A673 (cell line): ENCODE results near the gene NEK1. TPM values are rescaled to one million over a fixed set of nuclear protein-coding genes. Genes with fewer than 3 reads are reported as not detected.

Experiments used
- BruUV-seq: library from RNA; stranded (reverse); fragments of 400-500 nt; replicated peaks from 2 replicates; lab custom pipeline; 2021; lab: Mats Ljungman, UMichigan
- CTCF ChIA-PET: fragments of 300-600 bp; sonication (Branson Sonifier 250); formaldehyde crosslinking; loops from one replicate; lab custom pipeline; 2022; ENCODE audit warnings: antibody characterized with exemption; lab: Charles Lee
- POLR2A ChIA-PET: fragments of 300-600 bp; sonication (Branson Sonifier 250); formaldehyde crosslinking; loops from one replicate; lab custom pipeline; 2022; ENCODE audit warnings: antibody characterized with exemption; ENCODE audit not compliant: low non-redundant PET; lab: Charles Lee
- DNase-seq: peaks from one replicate; pipeline ENCODE4 v3.0.0-alpha.2; 2015; ENCODE audit warnings: low spot score
- H3K27ac ChIP-seq: fragments of 200-600 bp; sonication (generic); 2 replicates; pipeline ENCODE4 v1.5.1; 2016; ENCODE audit warnings: mixed run types, low read depth, mild to moderate bottlenecking, mixed read lengths, antibody characterized with exemption, low read length; ENCODE audit not compliant: poor library complexity, severe bottlenecking
- H3K27me3 ChIP-seq: fragments of 200-600 bp; sonication (generic); replicated peaks from 2 replicates; pipeline ENCODE4 v1.6.1; 2017; ENCODE audit warnings: mixed run types, low read depth, mild to moderate bottlenecking, mixed read lengths, antibody characterized with exemption, low read length; ENCODE audit not compliant: insufficient read depth, poor library complexity
- H3K36me3 ChIP-seq: fragments of 200-600 bp; sonication (generic); 2 replicates; pipeline ENCODE4 v1.6.1; 2016; ENCODE audit warnings: mixed run types, mild to moderate bottlenecking, mixed read lengths, antibody characterized with exemption, low read length; ENCODE audit not compliant: insufficient read depth, poor library complexity, severe bottlenecking
- H3K4me1 ChIP-seq: fragments of 200-600 bp; sonication (generic); 2 replicates; pipeline ENCODE4 v1.6.1; 2017; ENCODE audit warnings: mixed run types, mild to moderate bottlenecking, mixed read lengths, antibody characterized with exemption, low read length; ENCODE audit not compliant: insufficient read depth, poor library complexity, severe bottlenecking
- H3K4me3 ChIP-seq: fragments of 200-600 bp; sonication (generic); 2 replicates; pipeline ENCODE4 v1.5.1; 2016; ENCODE audit warnings: low read depth, mixed run types, mild to moderate bottlenecking, mixed read lengths, low read length; ENCODE audit not compliant: poor library complexity, severe bottlenecking
- H3K9me3 ChIP-seq: fragments of 200-600 bp; sonication (generic); 2 replicates; pipeline ENCODE4 v1.6.1; 2016; ENCODE audit warnings: mixed run types, low read depth, mild to moderate bottlenecking, mixed read lengths, antibody characterized with exemption, low read length; ENCODE audit not compliant: poor library complexity, severe bottlenecking
- EZH2 ChIP-seq: fragments of 200-600 bp; sonication (generic); IDR thresholded peaks from 2 replicates; pipeline ENCODE4 v1.6.1; 2017; ENCODE audit warnings: borderline replicate concordance, low read depth, mild to moderate bottlenecking, mixed read lengths, antibody characterized with exemption, low read length; ENCODE audit not compliant: poor library complexity, severe bottlenecking
- intact Hi-C: fragments of 100-400 bp; cut with micrococcal nuclease; formaldehyde crosslinking; loops from one replicate; pipeline ENCODE4 v1.10.0; 2022; ENCODE audit not compliant: unreplicated experiment
- total RNA-seq: library from RNA; stranded (reverse); gene quantifications from 2 replicates; pipeline ENCODE4 v1.2.3, GENCODE V29; 2021
- TF ChIP-seq, protein P1 (sequence below): fragments of 300-800, 200-600 bp; sonication (generic); conservative IDR thresholded peaks from 2 replicates; pipeline ENCODE4 v1.5.1; 2017; ENCODE audit warnings: low read depth, mild to moderate bottlenecking, antibody characterized with exemption, low read length, moderate library complexity, mixed read lengths

Gene NEK1
- total RNA-seq, 1 experiment from 2014 or later: 12.9 TPM

DNA sequence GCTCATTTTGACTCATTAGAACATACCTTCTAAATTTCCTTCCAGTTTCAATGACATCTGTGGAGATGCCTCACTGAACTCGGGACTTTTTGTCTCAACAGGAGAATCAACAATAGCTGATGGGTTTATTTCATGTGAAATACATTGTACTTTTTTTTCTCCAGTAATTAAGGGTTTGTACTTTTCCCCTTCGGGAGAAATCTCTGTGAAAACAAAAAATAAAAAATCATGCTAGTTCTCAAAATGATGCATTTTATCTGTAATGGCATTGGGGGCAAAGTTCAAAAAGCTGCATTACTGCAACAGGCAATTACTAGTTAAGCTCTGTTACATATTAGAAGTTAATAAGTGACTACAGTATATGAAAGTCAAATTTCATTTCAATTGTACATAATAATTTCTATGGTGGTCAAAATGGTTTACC, 174.3 kb downstream of the NEK1 start:
- no peak for DNase-seq
- H3K27me3 ChIP-seq: no peaks in the 10 kb centered on the region
- ChIA-PET CTCF (no interaction called here), POLR2A (no interaction called here)
- no peaks in the 10 kb centered on the region for H3K36me3 ChIP-seq
- H3K4me3 ChIP-seq: no peak overlapping the region
- TF ChIP-seq EZH2: no peak
- TF ChIP-seq, protein P1, sequence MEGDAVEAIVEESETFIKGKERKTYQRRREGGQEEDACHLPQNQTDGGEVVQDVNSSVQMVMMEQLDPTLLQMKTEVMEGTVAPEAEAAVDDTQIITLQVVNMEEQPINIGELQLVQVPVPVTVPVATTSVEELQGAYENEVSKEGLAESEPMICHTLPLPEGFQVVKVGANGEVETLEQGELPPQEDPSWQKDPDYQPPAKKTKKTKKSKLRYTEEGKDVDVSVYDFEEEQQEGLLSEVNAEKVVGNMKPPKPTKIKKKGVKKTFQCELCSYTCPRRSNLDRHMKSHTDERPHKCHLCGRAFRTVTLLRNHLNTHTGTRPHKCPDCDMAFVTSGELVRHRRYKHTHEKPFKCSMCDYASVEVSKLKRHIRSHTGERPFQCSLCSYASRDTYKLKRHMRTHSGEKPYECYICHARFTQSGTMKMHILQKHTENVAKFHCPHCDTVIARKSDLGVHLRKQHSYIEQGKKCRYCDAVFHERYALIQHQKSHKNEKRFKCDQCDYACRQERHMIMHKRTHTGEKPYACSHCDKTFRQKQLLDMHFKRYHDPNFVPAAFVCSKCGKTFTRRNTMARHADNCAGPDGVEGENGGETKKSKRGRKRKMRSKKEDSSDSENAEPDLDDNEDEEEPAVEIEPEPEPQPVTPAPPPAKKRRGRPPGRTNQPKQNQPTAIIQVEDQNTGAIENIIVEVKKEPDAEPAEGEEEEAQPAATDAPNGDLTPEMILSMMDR: no peak
- intact Hi-C loops: no loop called here
- no peaks in the 10 kb centered on the region for H3K9me3 ChIP-seq
- H3K4me1 ChIP-seq: no peaks in the 10 kb centered on the region
- BruUV-seq: no TSS peak
- H3K27ac ChIP-seq: no peak overlapping the region

DNA sequence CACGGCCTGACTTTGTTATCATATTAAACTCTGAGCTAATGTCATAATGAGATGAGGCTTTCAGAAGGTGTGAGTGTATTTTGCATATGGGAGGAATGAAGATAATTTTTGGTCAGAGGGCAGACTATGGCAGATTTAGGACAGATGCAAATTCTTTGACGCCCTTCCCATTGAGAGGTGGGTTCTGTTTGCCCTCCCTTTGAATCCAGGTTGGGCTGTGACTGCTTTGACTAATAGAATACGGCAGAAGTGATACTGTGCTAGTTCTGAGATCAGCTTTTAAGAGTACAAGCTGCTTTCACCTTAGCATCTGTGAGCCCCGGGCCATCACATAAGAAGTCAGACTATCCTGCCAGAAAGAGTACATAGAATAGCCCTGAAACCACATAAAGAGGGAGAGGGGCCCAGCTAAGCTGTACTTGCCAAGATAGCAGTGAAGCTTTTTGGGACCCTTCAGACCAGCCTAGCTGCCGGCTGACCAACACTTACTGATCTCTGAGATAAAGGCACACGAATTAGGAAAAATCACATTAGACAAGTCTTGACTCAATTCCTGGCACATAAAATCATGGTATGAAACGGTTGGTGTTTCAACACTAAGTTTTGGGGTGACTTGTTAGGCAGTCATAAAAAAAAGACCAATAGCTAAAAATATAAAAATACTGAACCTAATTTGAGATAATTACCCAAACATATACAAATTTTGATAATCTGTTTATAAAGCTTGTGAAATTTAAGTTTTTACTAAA, 174.9 kb downstream of the NEK1 start:
- POLR2A ChIA-PET: no interaction called here
- DNase-seq: no peak
- Histone ChIP-seq H3K27ac (no peak overlapping the region), H3K27me3 (no peaks in the 10 kb centered on the region), H3K4me3 (no peak overlapping the region), H3K4me1 (no peaks in the 10 kb centered on the region), H3K36me3 (no peaks in the 10 kb centered on the region), H3K9me3 (no peaks in the 10 kb centered on the region)
- CTCF ChIA-PET: no interaction called here
- intact Hi-C loops: no loop called here
- no TSS peak for BruUV-seq
- TF ChIP-seq, protein P1: no peak
- no peak for TF ChIP-seq EZH2

DNA sequence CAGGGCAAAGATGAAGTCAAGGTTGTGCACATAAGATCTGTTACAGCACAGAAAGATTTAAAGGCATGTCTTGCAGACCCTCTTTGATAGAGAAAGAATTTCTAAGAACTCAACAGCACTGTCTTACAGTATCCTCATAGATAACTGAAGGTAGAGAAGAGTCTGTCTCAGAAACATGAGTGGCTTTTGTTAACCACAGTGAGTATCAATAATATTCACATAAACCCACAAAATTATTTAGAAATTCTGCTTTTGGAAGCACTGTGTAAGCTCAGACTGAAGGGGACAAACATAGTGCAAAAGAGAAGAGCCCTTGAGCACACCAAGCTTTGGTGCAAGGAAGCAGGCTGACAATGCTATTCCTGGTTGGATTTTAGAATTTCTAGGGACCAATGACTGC, 175.6 kb downstream of the NEK1 start:
- intact Hi-C loops: no loop called here
- POLR2A ChIA-PET: no interaction called here
- TF ChIP-seq, protein P1: no peak
- no peak for TF ChIP-seq EZH2
- no peak overlapping the region for H3K4me3 ChIP-seq
- H3K4me1 ChIP-seq: no peaks in the 10 kb centered on the region
- BruUV-seq: no TSS peak
- CTCF ChIA-PET: no interaction called here
- no peak for DNase-seq
- no peak overlapping the region for H3K27ac ChIP-seq
- H3K9me3 ChIP-seq: no peaks in the 10 kb centered on the region
- no peaks in the 10 kb centered on the region for H3K27me3 ChIP-seq
- H3K36me3 ChIP-seq: no peaks in the 10 kb centered on the region
